GM12892 (cell line): ENCODE results near the gene TRIM65.

Experiments used
- POLR2A ChIP-seq: IDR thresholded peaks from 2 replicates; pipeline ENCODE4 v1.6.1; 2011; ENCODE audit warnings: low read depth, low read length, control low read depth
- POLR2AphosphoS5 ChIP-seq: IDR thresholded peaks from 2 replicates; pipeline ENCODE4 v1.6.1; 2011; ENCODE audit warnings: low read depth, low read length, control low read depth
- TAF1 ChIP-seq: IDR thresholded peaks from 2 replicates; pipeline ENCODE4 v1.6.1; 2011; ENCODE audit warnings: low read depth, mild to moderate bottlenecking, control low read depth, low read length, borderline replicate concordance

DNA sequence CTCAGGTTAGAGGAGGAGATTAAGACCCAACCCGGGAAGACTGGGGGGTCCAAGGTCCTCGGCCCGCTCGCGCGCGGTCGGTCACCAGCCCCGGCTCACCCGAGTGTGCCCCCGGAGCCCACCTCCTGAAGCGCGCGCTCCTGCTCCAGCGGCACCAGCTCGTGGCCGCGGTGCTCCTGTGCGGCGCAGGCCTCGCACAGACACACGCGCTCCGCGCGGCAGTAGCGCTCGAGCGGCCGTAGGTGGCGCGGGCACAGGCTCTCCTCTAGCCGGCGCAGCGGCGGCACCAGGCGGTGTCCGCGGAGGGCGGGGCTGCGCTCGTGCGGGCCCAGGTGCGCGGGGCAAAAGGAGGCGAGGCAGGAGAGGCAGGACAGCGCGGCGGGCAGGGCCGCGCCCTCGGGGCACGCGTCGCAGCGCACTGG lies 19.0 kb downstream of the TRIM65 start:
- TF ChIP-seq POLR2A: no peak
- no peak for TF ChIP-seq POLR2AphosphoS5
- no peak for TF ChIP-seq TAF1
